ENCODE results near the gene CSF3R. TPM values are rescaled to one million over a fixed set of nuclear protein-coding genes. Genes with fewer than 3 reads are reported as not detected.

CSF3R gene
- total and polyA plus RNA-seq, 8 donors = 1.6 to 30.9 (median 12.7) TPM; not detected in 1

GRCh38 chr1:36420836-36421317 is 61.8 kb downstream of the CSF3R start:
- Histone ChIP-seq H3K27ac (peak overlapping the region in 3 of 5 donors; percentile 4 to 46 (median 37)), H3K4me1 (peaks cover 0 to 21% (median 6%) of the 10 kb centered on the region in 4 donors), H3K27me3 (no peaks in the 10 kb centered on the region), H3K4me3 (peak overlapping the region in 1 of 4 donors; percentile 7), H3K36me3 (peaks cover 4 to 63% (median 36%) of the 10 kb centered on the region in 4 donors), H3K9me3 (no peaks in the 10 kb centered on the region)
- intact Hi-C loops (cut with DNase I; ENCODE audit: low total_unique reads) = no loop called here
- DNase-seq = peak; percentile 91 to 94
- no peak for TF ChIP-seq EP300 (IDR thresholded peaks at IDR 0.05)
- TF ChIP-seq POLR2A (IDR thresholded peaks at IDR 0.05) = no peak
- TF ChIP-seq CTCF (IDR thresholded peaks at IDR 0.05) = peak in 5 of 7 experiments; percentile 88 to 94 (median 91)
- peak in 1 of 3 donors; percentile 78 for TF ChIP-seq POLR2AphosphoS5 (IDR thresholded peaks at IDR 0.05)
- 13 to 18% (median 15%) methylated on average over 13 of the region's 13 CpGs for WGBS, 5 donors

GRCh38 chr1:36420409-36420808 is 62.3 kb downstream of the CSF3R start:
- H3K27ac ChIP-seq = peak overlapping the region in 3 of 5 donors; percentile 4 to 46 (median 37)
- DNase-seq = no peak

GRCh38 chr1:36419569-36419968 is 63.1 kb downstream of the CSF3R start:
- Histone ChIP-seq H3K27me3 (no peaks in the 10 kb centered on the region), H3K4me1 (peaks cover 0 to 21% (median 6%) of the 10 kb centered on the region in 4 donors), H3K4me3 (no peak overlapping the region), H3K27ac (no peak overlapping the region), H3K36me3 (peaks cover 4 to 50% (median 29%) of the 10 kb centered on the region in 4 donors), H3K9me3 (no peaks in the 10 kb centered on the region)
- 80 to 89% (median 87%) methylated on average over 4 of the region's 4 CpGs for WGBS, 5 donors
- intact Hi-C loops (cut with DNase I; ENCODE audit: low total_unique reads) = loop anchor here (10.0 kb wide), 1 partner anchor 315 kb away; no protein-coding TSS in a partner anchor
- DNase-seq = no peak
- TF ChIP-seq EP300 (IDR thresholded peaks at IDR 0.05) (no peak), CTCF (IDR thresholded peaks at IDR 0.05) (no peak), POLR2AphosphoS5 (IDR thresholded peaks at IDR 0.05) (no peak), POLR2A (IDR thresholded peaks at IDR 0.05) (no peak)

More at GRCh38 chr1:36420409-36420808, 62.3 kb downstream of the CSF3R start:
- TF ChIP-seq POLR2AphosphoS5 (IDR thresholded peaks at IDR 0.05) (no peak), EP300 (IDR thresholded peaks at IDR 0.05) (no peak), CTCF (IDR thresholded peaks at IDR 0.05) (no peak), POLR2A (IDR thresholded peaks at IDR 0.05) (no peak)
- 33 to 69% (median 53%) methylated on average over 5 of the region's 5 CpGs for WGBS, 5 donors
- no peaks in the 10 kb centered on the region for H3K27me3 ChIP-seq
- no peaks in the 10 kb centered on the region for H3K9me3 ChIP-seq
- intact Hi-C loops (cut with DNase I; ENCODE audit: low total_unique reads) = no loop called here
- peaks cover 4 to 59% (median 34%) of the 10 kb centered on the region in 4 donors for H3K36me3 ChIP-seq
- H3K4me1 ChIP-seq = peaks cover 0 to 21% (median 6%) of the 10 kb centered on the region in 4 donors
- peak overlapping the region in 1 of 4 donors; percentile 7 for H3K4me3 ChIP-seq

GRCh38 chr1:36419140-36419539 is 63.6 kb downstream of the CSF3R start:
- WGBS, 5 donors = 77 to 90% (median 85%) methylated on average over 3 of the region's 3 CpGs
- Histone ChIP-seq H3K4me1 (peaks cover 0 to 21% (median 6%) of the 10 kb centered on the region in 4 donors), H3K9me3 (no peaks in the 10 kb centered on the region), H3K27ac (no peak overlapping the region), H3K36me3 (peaks cover 4 to 46% (median 27%) of the 10 kb centered on the region in 4 donors), H3K27me3 (no peaks in the 10 kb centered on the region), H3K4me3 (no peak overlapping the region)
- no peak for DNase-seq
- intact Hi-C loops (cut with DNase I; ENCODE audit: low total_unique reads) = loop anchor here (10.0 kb wide), 1 partner anchor 314 kb away; no protein-coding TSS in a partner anchor
- TF ChIP-seq POLR2A (IDR thresholded peaks at IDR 0.05) (no peak), CTCF (IDR thresholded peaks at IDR 0.05) (no peak), EP300 (IDR thresholded peaks at IDR 0.05) (no peak), POLR2AphosphoS5 (IDR thresholded peaks at IDR 0.05) (no peak)

All from stomach (tissue), 9 donors.